ENCODE data around the gene NME4.
"Not testable (repeated sequence)": the region's sequence is repeated elsewhere in the genome, so short reads cannot be mapped to it uniquely, and the experiment has no call there.

Gene NME4

DNA sequence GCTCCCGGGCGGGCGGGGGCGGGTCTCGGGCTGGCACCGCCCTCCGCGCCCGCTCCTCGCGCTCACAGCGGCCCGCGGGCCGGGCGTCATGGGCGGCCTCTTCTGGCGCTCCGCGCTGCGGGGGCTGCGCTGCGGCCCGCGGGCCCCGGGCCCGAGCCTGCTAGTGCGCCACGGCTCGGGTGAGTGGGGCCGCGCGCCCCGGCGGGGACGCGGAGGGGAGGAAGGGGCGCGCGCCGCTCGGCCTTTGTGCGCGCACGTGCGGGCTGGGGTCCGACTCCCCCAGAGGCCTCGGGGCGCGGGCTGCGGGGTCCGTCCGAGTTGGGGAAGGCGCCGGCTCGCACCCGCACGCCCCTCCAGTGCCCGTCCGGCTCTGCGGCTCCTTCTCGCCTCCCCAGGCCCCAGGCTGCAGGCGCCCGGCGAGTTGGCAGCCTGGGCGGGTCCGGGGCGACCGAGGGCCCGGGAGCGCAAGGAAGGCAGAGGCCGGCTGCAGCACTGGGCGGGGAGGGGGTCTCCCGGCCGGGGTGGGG, at the start of gene NME4:
NME4 (plus strand) TSS at position 65 of the 527 bp plus-strand sequence; CDS start at position 89, 24 bp downstream.
- DNase-seq: no peak

- no peak for DNase-seq
Observed at GRCh38 chr16:347203-347602, 49.8 kb upstream of the NME4 start.

GRCh38 chr16:348495-348894, 48.5 kb upstream of the NME4 start:
- DNase-seq: not testable (repeated sequence)

- DNase-seq: no peak
Observed at GRCh38 chr16:349211-349610, 47.8 kb upstream of the NME4 start.

- no peak for DNase-seq
Observed at GRCh38 chr16:350203-350602, 46.8 kb upstream of the NME4 start.

DNA sequence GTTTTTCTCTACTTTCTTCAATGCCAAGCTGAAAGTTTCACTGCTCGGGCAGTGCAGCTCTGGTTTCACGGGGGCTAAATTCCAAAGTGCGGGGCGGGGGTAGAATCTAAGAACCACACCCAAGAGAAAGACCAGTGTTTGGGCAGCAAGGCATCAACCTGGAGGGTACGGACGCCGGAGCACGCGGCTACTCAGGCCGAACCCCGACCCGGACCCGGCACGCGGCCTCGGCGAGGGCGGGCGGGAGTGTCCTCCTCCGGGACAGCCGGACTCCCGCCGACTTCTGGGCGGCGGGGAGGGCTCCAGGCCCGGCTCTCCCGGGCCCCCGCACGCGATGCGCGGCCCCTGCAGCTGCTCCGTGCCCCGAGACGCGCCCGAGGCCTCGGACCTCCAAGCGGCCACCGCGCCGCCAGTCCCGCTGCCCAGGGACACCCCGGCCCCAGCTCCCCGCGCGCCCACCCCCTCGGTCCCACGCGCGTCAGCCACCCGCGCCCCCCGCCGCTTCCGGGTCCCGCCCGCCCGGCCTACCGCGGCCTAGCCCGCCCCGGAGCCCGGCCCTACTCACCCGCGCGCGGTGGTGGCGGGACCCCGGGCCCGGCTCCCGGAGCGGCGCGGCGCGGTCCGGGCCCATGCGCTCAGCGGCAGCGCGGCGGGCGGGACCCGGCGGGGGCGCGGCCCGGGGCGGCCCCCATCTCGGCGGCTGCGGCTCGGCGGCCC, 45.0 kb upstream of the NME4 start:
- DNase-seq: no peak

- DNase-seq: peak; percentile 99
Observed at GRCh38 chr16:352547-353403, 44.2 kb upstream of the NME4 start, which contains the start of gene AXIN1. Gene AXIN1 (minus strand): TSS chr16:352723. CDS start chr16:347025, 5,698 bp downstream.

- no peak for DNase-seq
Observed at GRCh38 chr16:353404-354290, 43.4 kb upstream of the NME4 start.

- no peak for DNase-seq
Observed at GRCh38 chr16:354291-354881, 42.6 kb upstream of the NME4 start.

- no peak for DNase-seq
Observed at GRCh38 chr16:354971-355461, 42.0 kb upstream of the NME4 start.

GRCh38 chr16:356741-357140, 40.3 kb upstream of the NME4 start:
- no peak for DNase-seq

DNA sequence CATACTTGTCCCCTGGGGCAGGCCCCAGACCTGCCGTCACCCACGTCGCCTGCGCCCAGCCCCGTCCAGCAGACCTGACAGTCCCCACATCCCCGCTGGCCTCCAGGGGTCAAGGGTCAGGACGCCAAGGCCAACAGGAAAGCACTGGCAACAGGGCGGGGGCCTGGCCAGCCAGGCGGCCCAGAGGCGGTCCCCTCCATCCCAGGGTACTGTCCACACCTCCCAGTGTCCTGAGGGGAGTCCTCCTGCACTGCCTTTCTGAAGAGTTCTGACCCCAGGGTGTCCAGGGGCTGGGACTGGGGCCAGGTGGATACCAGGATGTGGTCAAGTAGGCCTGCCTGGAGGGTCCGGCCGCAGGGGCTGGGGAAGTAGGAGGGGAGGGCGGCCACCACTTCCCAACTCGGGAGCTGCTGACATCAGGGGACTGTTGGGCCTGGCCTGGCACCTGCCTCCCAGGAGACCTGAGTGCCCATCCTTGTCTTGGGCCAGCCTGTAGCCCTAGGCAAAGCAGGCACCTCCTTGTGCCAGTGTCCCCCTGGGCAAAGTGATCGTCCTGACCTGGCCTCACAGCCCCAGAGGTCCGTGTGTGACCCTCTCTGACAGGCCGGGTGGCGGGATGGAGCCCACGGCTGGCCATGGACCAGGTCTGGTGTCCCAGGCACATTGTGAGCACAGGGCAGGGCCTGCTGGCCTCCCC, 37.8 kb upstream of the NME4 start:
- DNase-seq: no peak

DNA sequence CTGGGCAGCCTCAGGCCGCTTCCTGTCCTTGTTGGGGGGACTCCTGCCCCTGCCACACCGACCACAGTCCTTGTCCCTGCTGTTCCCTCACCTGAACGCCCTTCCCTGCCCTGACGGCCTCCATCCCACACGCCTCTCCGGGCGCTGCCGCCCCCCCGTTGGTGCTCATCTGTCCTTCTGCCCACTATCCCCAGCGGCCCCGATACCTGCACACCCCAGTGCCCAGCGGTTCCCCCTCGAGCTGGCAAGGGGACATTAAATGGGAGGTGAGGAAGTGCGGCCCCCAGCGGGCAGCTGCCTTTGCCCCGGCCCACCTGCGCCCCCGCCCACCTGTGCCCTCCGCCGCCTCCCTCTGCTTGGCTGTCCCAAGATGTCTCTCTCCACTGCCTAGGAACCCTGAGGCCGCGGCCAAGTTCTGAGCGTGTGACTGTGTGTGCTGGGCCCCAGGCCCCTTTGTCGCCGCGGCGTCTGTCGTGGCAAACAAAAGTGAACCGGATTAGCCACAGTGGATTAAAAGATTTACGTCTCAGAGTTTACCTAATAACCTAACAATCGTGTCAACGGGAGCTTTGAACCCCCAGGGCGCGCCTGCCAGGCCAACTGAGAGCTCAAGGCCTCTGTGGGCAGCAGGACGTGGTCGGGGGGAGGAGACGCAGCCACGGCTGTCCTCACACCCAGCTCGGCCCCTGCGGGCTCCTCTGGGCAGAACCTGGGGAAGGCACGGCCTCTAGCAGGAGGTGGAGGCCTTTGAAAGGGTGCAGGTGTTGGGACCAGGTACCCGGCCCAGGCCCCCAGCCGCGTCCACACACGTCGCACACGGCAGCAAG, 36.9 kb upstream of the NME4 start:
- no peak for DNase-seq

DNA sequence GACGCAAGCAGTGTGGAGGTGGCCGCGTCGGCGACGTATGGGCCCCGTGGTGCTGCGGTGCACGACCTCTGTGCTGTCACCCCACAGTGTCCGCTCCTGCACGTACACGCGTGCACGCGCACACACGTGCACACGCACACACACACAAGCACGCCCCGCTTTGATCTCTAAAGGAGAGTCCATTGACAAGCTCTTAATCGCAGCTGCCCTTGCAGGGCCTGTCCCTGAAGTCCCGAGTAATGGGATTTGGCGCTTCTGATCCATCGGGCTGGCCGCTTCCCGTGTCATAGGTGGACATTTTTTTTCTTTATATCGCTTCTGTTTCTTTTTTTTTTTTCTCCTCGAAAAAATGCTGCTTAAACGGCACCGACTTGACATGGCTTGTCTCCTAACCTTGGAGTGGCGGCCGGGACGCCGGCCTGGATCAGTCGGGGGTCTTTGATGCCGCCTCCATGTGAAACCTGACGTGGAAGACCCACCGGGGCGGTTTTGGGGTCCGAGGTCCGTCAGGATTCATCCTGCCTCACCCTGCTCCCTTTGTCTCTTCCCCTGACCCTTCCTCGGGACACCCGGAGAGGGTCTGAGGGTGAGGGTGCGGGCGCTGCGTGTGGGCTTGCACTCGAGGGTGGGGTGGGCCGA, 36.2 kb upstream of the NME4 start:
- DNase-seq: no peak

DNA sequence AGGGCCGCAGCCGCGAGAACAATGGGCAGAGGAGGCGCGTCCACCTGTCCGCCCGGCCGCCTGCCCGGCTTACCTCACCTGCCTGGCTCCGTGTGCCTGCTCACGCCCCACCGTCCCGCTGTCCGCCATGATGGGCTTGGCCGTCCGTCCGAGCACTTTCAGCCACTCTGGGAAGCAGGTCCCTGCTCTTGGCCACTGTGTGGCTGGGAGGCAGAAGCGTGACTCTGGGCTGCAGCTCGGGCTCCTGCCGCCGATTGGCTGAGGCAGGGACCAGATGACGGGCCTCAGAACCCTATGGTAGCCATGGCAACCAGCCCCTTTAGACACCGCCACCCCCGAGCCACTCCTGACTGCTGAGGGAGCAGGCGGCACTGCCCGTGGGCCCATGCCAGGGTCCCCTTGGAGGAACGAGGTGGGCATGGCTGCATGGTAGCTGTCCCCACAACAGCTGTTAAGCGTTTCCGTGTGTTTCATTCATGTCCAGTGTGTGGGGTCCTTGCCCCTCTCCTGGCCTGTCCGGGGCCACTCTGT, 35.6 kb upstream of the NME4 start:
- DNase-seq: no peak

GRCh38 chr16:361872-362701, 34.9 kb upstream of the NME4 start:
- DNase-seq: peak; percentile 86

DNA sequence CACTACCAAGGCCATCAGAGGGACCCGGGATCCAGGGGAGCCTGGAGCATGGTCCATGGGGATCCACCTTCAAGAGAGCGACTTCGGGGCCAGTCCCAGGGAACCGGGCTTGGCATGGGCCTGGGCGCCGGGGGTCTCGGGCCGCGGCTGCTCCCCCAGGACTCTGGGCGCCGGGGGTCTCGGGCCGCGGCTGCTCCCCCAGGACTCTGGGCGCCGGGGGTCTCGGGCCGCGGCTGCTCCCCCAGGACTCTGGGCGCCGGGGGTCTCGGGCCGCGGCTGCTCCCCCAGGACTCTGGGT, 34.3 kb upstream of the NME4 start:
- DNase-seq: not testable (repeated sequence)

DNA sequence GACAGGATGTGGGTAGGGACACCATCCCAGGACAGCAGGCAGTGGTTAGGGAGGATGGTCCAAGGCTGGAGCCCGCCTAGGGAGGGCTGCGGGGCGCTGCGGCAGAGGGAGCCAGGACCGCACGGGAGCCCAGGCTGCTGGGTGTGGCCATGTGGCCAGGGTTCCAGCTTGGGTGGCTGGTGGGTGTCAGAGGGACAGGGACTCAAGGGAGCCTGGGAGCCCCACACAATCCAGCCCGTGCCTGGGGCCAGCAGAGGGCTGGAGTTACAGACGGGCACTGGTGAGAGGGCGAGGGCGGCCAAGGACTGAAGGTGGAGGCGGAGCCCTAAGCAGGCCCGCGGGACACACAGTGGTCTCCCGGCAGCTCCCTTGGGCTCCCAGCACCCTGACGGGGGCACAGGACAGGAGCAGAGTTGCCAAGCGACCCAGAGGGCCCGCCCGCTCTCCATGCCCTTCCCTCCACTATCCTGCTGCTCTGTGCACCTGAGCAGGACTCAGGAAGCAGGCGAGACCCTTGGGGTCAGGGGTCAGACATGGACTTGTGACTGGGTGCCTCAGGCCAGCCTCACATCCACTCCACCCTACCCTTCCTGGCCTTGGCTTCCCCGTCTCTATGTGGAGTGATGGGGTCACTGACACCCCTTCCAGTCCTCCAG, 33.8 kb upstream of the NME4 start:
- DNase-seq: no peak
